OCI-LY7 (cell line): ENCODE results near the gene RNF148.
"Not testable (repeated sequence)": the region's sequence is repeated elsewhere in the genome, so short reads cannot be mapped to it uniquely, and the experiment has no call there.

Experiments used
- EZH2phosphoT487 ChIP-seq: fragments of 200-600 bp; sonication (generic); IDR thresholded peaks from 2 replicates; pipeline ENCODE4 v1.6.1; 2018; ENCODE audit warnings: low read depth, borderline replicate concordance, mild to moderate bottlenecking, mixed run types, antibody characterized with exemption, low read length, moderate library complexity, mixed read lengths
- TF ChIP-seq, protein P1 (sequence below): fragments of 200-600 bp; sonication (generic); conservative IDR thresholded peaks from 2 replicates; pipeline ENCODE4 v1.5.1; 2014; ENCODE audit warnings: mild to moderate bottlenecking, antibody characterized with exemption, low read length, moderate library complexity, mixed read lengths

DNA sequence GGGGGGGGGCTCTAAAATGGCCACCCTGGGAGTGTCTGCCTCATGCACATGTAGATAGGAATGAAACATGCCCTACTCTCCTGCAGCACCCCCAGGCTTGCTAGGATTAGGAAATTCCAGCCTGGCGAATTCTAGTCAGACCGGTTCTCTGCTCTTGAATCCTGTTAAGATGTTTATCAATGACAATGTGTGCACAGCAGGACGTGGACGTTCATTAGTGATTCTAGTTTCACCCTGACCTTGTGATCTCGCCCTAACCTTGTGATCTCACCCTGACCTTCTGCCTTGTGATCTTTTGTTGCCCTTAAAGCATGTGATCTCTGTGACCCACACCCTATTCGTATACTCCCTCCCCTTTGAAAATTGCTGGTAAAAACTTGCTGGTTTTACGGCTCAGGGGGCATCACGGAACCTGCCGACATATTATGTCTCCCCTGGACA is 23.4 kb downstream of the RNF148 start:
- TF ChIP-seq, protein P1, sequence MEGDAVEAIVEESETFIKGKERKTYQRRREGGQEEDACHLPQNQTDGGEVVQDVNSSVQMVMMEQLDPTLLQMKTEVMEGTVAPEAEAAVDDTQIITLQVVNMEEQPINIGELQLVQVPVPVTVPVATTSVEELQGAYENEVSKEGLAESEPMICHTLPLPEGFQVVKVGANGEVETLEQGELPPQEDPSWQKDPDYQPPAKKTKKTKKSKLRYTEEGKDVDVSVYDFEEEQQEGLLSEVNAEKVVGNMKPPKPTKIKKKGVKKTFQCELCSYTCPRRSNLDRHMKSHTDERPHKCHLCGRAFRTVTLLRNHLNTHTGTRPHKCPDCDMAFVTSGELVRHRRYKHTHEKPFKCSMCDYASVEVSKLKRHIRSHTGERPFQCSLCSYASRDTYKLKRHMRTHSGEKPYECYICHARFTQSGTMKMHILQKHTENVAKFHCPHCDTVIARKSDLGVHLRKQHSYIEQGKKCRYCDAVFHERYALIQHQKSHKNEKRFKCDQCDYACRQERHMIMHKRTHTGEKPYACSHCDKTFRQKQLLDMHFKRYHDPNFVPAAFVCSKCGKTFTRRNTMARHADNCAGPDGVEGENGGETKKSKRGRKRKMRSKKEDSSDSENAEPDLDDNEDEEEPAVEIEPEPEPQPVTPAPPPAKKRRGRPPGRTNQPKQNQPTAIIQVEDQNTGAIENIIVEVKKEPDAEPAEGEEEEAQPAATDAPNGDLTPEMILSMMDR = not testable (repeated sequence)
- not testable (repeated sequence) for TF ChIP-seq EZH2phosphoT487
